NB4 (cell line): ENCODE results near the gene SLC45A1.

Source experiments
- DNase-seq: peaks from one replicate; pipeline ENCODE4 v3.0.0; 2010; ENCODE audit warnings: low read depth
- H3K4me3 ChIP-seq: one replicate; pipeline ENCODE4 v1.5.1; 2011; ENCODE audit warnings: mild to moderate bottlenecking, low read depth, low read length, moderate library complexity
- CTCF ChIP-seq: IDR thresholded peaks from one replicate; pipeline ENCODE4 v1.5.1; 2012; ENCODE audit warnings: low read depth, low read length
- MYC ChIP-seq: IDR thresholded peaks from 2 replicates; pipeline ENCODE4 v1.6.1; 2011; ENCODE audit warnings: low read depth, low read length
- POLR2A ChIP-seq: IDR thresholded peaks from 2 replicates; pipeline ENCODE4 v1.6.1; 2011; ENCODE audit warnings: mild to moderate bottlenecking; ENCODE audit not compliant: insufficient read length; ENCODE audit errors: extremely low read depth
- TF ChIP-seq, protein P1 (sequence below): IDR thresholded peaks from 2 replicates; pipeline ENCODE4 v1.6.1; 2011; ENCODE audit warnings: low read depth, low read length

The SLC45A1 gene

GRCh38 chr1:8364528-8365442 lies 46.9 kb downstream of the SLC45A1 start:
- TF ChIP-seq, protein P1, sequence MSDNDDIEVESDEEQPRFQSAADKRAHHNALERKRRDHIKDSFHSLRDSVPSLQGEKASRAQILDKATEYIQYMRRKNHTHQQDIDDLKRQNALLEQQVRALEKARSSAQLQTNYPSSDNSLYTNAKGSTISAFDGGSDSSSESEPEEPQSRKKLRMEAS, result no peak
- TF ChIP-seq MYC (no peak), CTCF (no peak), POLR2A (no peak)
- no peak for DNase-seq
- no peak overlapping the region for H3K4me3 ChIP-seq

DNA sequence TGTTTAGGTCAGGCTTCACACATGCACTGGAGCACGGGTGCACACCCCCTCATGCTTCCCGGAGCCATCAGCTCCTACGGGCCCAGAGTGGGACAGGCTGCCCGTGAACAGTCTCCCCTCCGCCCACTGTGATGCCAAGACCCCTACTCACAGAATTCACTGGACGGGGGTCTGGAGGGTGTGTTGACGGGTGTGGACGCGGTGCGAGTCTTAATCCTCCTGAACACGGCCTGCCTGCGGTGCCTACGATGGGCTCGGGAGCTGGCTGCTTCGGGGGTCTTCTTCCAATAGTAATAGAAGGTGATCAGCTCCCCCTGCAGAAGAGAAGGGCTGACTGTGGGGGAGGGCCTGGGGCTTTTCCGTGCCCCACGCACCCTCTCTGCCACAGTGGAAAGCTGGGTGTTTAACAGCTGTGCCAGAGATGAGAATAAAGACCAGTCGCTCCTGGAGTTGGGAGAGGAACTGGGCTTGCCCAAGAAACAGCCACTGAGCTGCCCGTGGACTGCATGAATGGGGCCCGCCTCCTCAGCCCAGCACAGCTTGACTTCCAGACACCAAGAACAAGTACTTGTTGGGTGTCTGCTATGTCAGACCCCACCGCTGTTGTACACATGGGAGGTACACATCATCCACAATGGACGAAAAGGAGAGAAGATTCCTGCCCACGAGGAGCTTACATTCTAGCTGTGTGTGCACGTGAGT lies 47.9 kb downstream of the SLC45A1 start:
- TF ChIP-seq MYC (no peak), CTCF (no peak), POLR2A (no peak)
- TF ChIP-seq, protein P1, result no peak
- no peak for DNase-seq
- no peak overlapping the region for H3K4me3 ChIP-seq

- DNase-seq, result no peak
- TF ChIP-seq MYC, result no peak
- no peak for TF ChIP-seq POLR2A
- no peak for TF ChIP-seq CTCF
- TF ChIP-seq, protein P1, result no peak
- H3K4me3 ChIP-seq, result no peak overlapping the region
Measured at GRCh38 chr1:8367571-8368194, 49.8 kb downstream of the SLC45A1 start.

- DNase-seq, result no peak
- TF ChIP-seq MYC (no peak), POLR2A (no peak), CTCF (no peak)
- TF ChIP-seq, protein P1, result no peak
Measured at GRCh38 chr1:8368956-8369639, 51.2 kb downstream of the SLC45A1 start.

GRCh38 chr1:8370046-8370881 lies 52.4 kb downstream of the SLC45A1 start:
- TF ChIP-seq CTCF, result no peak
- TF ChIP-seq, protein P1, result no peak
- TF ChIP-seq POLR2A, result no peak
- no peak for TF ChIP-seq MYC
- no peak for DNase-seq
- H3K4me3 ChIP-seq, result no peak overlapping the region

More at GRCh38 chr1:8368956-8369639, 51.2 kb downstream of the SLC45A1 start:
- no peak overlapping the region for H3K4me3 ChIP-seq
